SJSA1 (cell line): ENCODE results near the gene ADGRV1. TPM values are rescaled to one million over a fixed set of nuclear protein-coding genes. Genes with fewer than 3 reads are reported as not detected.
"Not testable (repeated sequence)": the region's sequence is repeated elsewhere in the genome, so short reads cannot be mapped to it uniquely, and the experiment has no call there.

ENCODE experiments used
- DNase-seq, 2 experiments: peaks; one replicate each; pipeline ENCODE4 v3.0.0-alpha.2; 2015 to 2020; ENCODE audit warnings: low spot score in 2 of 2, low read depth in 1 of 2
- H3K27ac ChIP-seq: fragments of 250-450 bp; sonication (Bioruptor Pico); 2 replicates; pipeline ENCODE4 v1.5.1; 2020; ENCODE audit warnings: mild to moderate bottlenecking, moderate library complexity
- H3K27me3 ChIP-seq: fragments of 250-450 bp; sonication (Bioruptor Pico); replicated peaks from 2 replicates; pipeline ENCODE4 v1.5.1; 2020; ENCODE audit warnings: mild to moderate bottlenecking, moderate library complexity
- H3K36me3 ChIP-seq: fragments of 250-450 bp; sonication (Bioruptor Pico); 2 replicates; pipeline ENCODE4 v1.5.1; 2020; ENCODE audit warnings: mild to moderate bottlenecking
- H3K4me1 ChIP-seq: fragments of 250-450 bp; sonication (Bioruptor Pico); replicated peaks from 2 replicates; pipeline ENCODE4 v1.6.1; 2021; ENCODE audit warnings: mild to moderate bottlenecking
- H3K4me3 ChIP-seq: fragments of 250-450 bp; sonication (Bioruptor Pico); 2 replicates; pipeline ENCODE4 v1.5.1; 2020; ENCODE audit warnings: mild to moderate bottlenecking
- H3K9me3 ChIP-seq: fragments of 250-450 bp; sonication (Bioruptor Pico); replicated peaks from 2 replicates; pipeline ENCODE4 v1.5.1; 2020; ENCODE audit warnings: mild to moderate bottlenecking
- total RNA-seq: library from RNA; depleted of rRNA; stranded (reverse); fragments of >200 nt; shearing (Covaris generic); gene quantifications from 2 replicates; pipeline ENCODE4 v1.2.3, GENCODE V29; 2014

Gene ADGRV1
- total RNA-seq, 1 experiment from 2014 or later, result 0.13 TPM

GRCh38 chr5:91031402-91031752 is 472.8 kb downstream of the ADGRV1 start:
- Histone ChIP-seq H3K27me3 (no peaks in the 10 kb centered on the region), H3K36me3 (no peaks in the 10 kb centered on the region), H3K4me1 (no peaks in the 10 kb centered on the region), H3K9me3 (no peaks in the 10 kb centered on the region), H3K27ac (no peak overlapping the region), H3K4me3 (no peak overlapping the region)
- no peak for DNase-seq

GRCh38 chr5:91032125-91032524 is 473.5 kb downstream of the ADGRV1 start:
- no peak for DNase-seq
- H3K9me3 ChIP-seq, result no peaks in the 10 kb centered on the region
- no peak overlapping the region for H3K27ac ChIP-seq
- H3K36me3 ChIP-seq, result no peaks in the 10 kb centered on the region
- no peak overlapping the region for H3K4me3 ChIP-seq
- H3K4me1 ChIP-seq, result no peaks in the 10 kb centered on the region
- no peaks in the 10 kb centered on the region for H3K27me3 ChIP-seq

GRCh38 chr5:91033370-91033769 is 474.8 kb downstream of the ADGRV1 start:
- DNase-seq, result no peak
- H3K4me3 ChIP-seq, result no peak overlapping the region
- no peaks in the 10 kb centered on the region for H3K9me3 ChIP-seq
- no peaks in the 10 kb centered on the region for H3K36me3 ChIP-seq
- H3K27me3 ChIP-seq, result no peaks in the 10 kb centered on the region
- H3K27ac ChIP-seq, result no peak overlapping the region
- no peaks in the 10 kb centered on the region for H3K4me1 ChIP-seq

- H3K27ac ChIP-seq, result no peak overlapping the region
- DNase-seq, result no peak
- no peaks in the 10 kb centered on the region for H3K9me3 ChIP-seq
- H3K36me3 ChIP-seq, result no peaks in the 10 kb centered on the region
- H3K4me3 ChIP-seq, result no peak overlapping the region
- no peaks in the 10 kb centered on the region for H3K27me3 ChIP-seq
- no peaks in the 10 kb centered on the region for H3K4me1 ChIP-seq
Measured at GRCh38 chr5:91038180-91038808, 479.7 kb downstream of the ADGRV1 start.

GRCh38 chr5:91041132-91041531 is 482.5 kb downstream of the ADGRV1 start:
- DNase-seq, H3K27ac ChIP-seq, H3K9me3 ChIP-seq, H3K36me3 ChIP-seq, H3K27me3 ChIP-seq, H3K4me1 ChIP-seq, H3K4me3 ChIP-seq: not testable (repeated sequence)

- H3K27ac ChIP-seq, result no peak overlapping the region
- no peaks in the 10 kb centered on the region for H3K27me3 ChIP-seq
- H3K4me3 ChIP-seq, result no peak overlapping the region
- no peaks in the 10 kb centered on the region for H3K36me3 ChIP-seq
- no peaks in the 10 kb centered on the region for H3K4me1 ChIP-seq
- H3K9me3 ChIP-seq, result no peaks in the 10 kb centered on the region
- no peak for DNase-seq
Measured at GRCh38 chr5:91042247-91042935, 483.8 kb downstream of the ADGRV1 start.

- no peaks in the 10 kb centered on the region for H3K36me3 ChIP-seq
- H3K4me1 ChIP-seq, result no peaks in the 10 kb centered on the region
- H3K4me3 ChIP-seq, result no peak overlapping the region
- H3K27me3 ChIP-seq, result no peaks in the 10 kb centered on the region
- DNase-seq, result no peak
- H3K9me3 ChIP-seq, result no peaks in the 10 kb centered on the region
- H3K27ac ChIP-seq, result no peak overlapping the region
Measured at GRCh38 chr5:91042936-91043255, 484.3 kb downstream of the ADGRV1 start.

- no peak overlapping the region for H3K27ac ChIP-seq
- no peaks in the 10 kb centered on the region for H3K9me3 ChIP-seq
- DNase-seq, result no peak
- H3K36me3 ChIP-seq, result no peaks in the 10 kb centered on the region
- no peaks in the 10 kb centered on the region for H3K27me3 ChIP-seq
- H3K4me1 ChIP-seq, result no peaks in the 10 kb centered on the region
- no peak overlapping the region for H3K4me3 ChIP-seq
Measured at GRCh38 chr5:91048073-91048472, 489.5 kb downstream of the ADGRV1 start.

- Histone ChIP-seq H3K27me3 (no peaks in the 10 kb centered on the region), H3K36me3 (no peaks in the 10 kb centered on the region), H3K4me3 (no peak overlapping the region), H3K27ac (no peak overlapping the region), H3K9me3 (no peaks in the 10 kb centered on the region), H3K4me1 (no peaks in the 10 kb centered on the region)
- no peak for DNase-seq
Measured at GRCh38 chr5:91049112-91049511, 490.5 kb downstream of the ADGRV1 start.

- Histone ChIP-seq H3K9me3 (no peaks in the 10 kb centered on the region), H3K4me3 (no peak overlapping the region), H3K27me3 (no peaks in the 10 kb centered on the region), H3K36me3 (no peaks in the 10 kb centered on the region), H3K27ac (no peak overlapping the region), H3K4me1 (no peaks in the 10 kb centered on the region)
- DNase-seq, result no peak
Measured at GRCh38 chr5:91049800-91050199, 491.2 kb downstream of the ADGRV1 start.

- not testable (repeated sequence) for H3K27ac ChIP-seq, H3K9me3 ChIP-seq, DNase-seq, H3K27me3 ChIP-seq, H3K4me3 ChIP-seq, H3K36me3 ChIP-seq, H3K4me1 ChIP-seq
Measured at GRCh38 chr5:91052411-91052810, 493.8 kb downstream of the ADGRV1 start.

GRCh38 chr5:91052977-91053740 is 494.6 kb downstream of the ADGRV1 start:
- no peak overlapping the region for H3K27ac ChIP-seq
- H3K4me1 ChIP-seq, result no peaks in the 10 kb centered on the region
- no peaks in the 10 kb centered on the region for H3K27me3 ChIP-seq
- no peaks in the 10 kb centered on the region for H3K9me3 ChIP-seq
- H3K4me3 ChIP-seq, result no peak overlapping the region
- H3K36me3 ChIP-seq, result no peaks in the 10 kb centered on the region
- no peak for DNase-seq

GRCh38 chr5:91053741-91054025 is 495.1 kb downstream of the ADGRV1 start:
- Histone ChIP-seq H3K4me3 (no peak overlapping the region), H3K27ac (no peak overlapping the region), H3K9me3 (no peaks in the 10 kb centered on the region), H3K27me3 (no peaks in the 10 kb centered on the region), H3K4me1 (no peaks in the 10 kb centered on the region), H3K36me3 (no peaks in the 10 kb centered on the region)
- no peak for DNase-seq

- Histone ChIP-seq H3K9me3 (no peaks in the 10 kb centered on the region), H3K27me3 (no peaks in the 10 kb centered on the region), H3K36me3 (no peaks in the 10 kb centered on the region), H3K27ac (no peak overlapping the region), H3K4me3 (no peak overlapping the region), H3K4me1 (no peaks in the 10 kb centered on the region)
- no peak for DNase-seq
Measured at GRCh38 chr5:91058155-91058554, 499.6 kb downstream of the ADGRV1 start.
